Tibial artery (tissue), 4 donors: ENCODE data around the gene UGT1A6.

ENCODE experiments used
- DNase-seq, 2 donors: peaks; one replicate each; pipeline ENCODE4 v3.0.0-alpha.2; 2019
- H3K27ac ChIP-seq, 2 donors: fragments of 200-600 bp; sonication (generic) in 1 of 2; 1 replicate in 1 of 2; 2 replicates in 1 of 2; pipeline ENCODE4 v1.5.1; 2018 to 2019; ENCODE audit warnings: mild to moderate bottlenecking in 1 of 2
- H3K27me3 ChIP-seq, 2 donors: fragments of 200-600 bp; sonication (generic) in 1 of 2; one replicate each; pipeline versions ENCODE4 v1.5.1 to v1.6.0; 2016 to 2019
- H3K36me3 ChIP-seq, 3 donors: fragments of 200-600 bp; sonication (generic) in 2 of 3; one replicate each; pipeline ENCODE4 v1.5.1; 2016 to 2019; ENCODE audit warnings: mild to moderate bottlenecking in 2 of 3
- H3K4me1 ChIP-seq, 4 donors: fragments of 200-600 bp; sonication (generic) in 2 of 4; 1 replicate in 3 of 4; 2 replicates in 1 of 4; pipeline ENCODE4 v1.5.1; 2016 to 2019
- H3K4me3 ChIP-seq, 2 donors: fragments of 200-600 bp; sonication (generic) in 1 of 2; 1 replicate in 1 of 2; 2 replicates in 1 of 2; pipeline ENCODE4 v1.5.1; 2018 to 2019; ENCODE audit warnings: mild to moderate bottlenecking in 2 of 2
- H3K9me3 ChIP-seq, 3 donors: fragments of 200-600 bp; sonication (generic) in 1 of 3; one replicate each; pipeline ENCODE4 v1.5.1; 2016 to 2019
- intact Hi-C: fragments of 100-400 bp; cut with DNase I; formaldehyde crosslinking; loops from one replicate; pipeline ENCODE4 v1.15.0; 2023; ENCODE audit warnings: low total_unique reads
- TF ChIP-seq, protein P1 (sequence below), 2 experiments: fragments of 200-600 bp in 1 of 2; fragments of 450-650 bp in 1 of 2; IDR thresholded peaks; one replicate each; pipeline ENCODE4 v1.5.1; 2017 to 2019; ENCODE audit warnings: antibody characterized with exemption in 2 of 2, mild to moderate bottlenecking in 1 of 2, moderate library complexity in 1 of 2

Gene UGT1A6

DNA sequence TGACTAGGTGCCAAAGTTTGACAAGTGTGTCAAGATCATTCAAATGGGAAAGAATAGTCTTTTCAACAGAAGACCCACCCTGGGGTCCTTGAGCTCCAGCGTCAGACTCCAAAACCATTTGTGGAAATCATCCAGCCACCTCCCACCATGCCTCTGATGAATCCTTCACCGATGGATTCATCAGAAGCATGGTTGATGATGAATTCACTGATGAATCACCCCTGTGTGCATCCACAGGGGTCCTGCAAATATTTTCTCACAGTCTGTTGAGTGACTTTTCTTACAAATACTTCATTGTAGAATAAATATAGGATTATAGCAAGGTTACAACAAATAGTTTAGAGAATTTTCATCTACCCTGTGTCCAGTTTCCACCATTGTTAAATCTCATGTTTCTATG is 16.6 kb upstream of the UGT1A6 start:
- Histone ChIP-seq H3K27me3 (no peaks in the 10 kb centered on the region), H3K9me3 (no peaks in the 10 kb centered on the region), H3K36me3 (no peaks in the 10 kb centered on the region), H3K4me3 (no peak overlapping the region), H3K4me1 (no peaks in the 10 kb centered on the region), H3K27ac (no peak overlapping the region)
- intact Hi-C loops: no loop called here
- TF ChIP-seq, protein P1, sequence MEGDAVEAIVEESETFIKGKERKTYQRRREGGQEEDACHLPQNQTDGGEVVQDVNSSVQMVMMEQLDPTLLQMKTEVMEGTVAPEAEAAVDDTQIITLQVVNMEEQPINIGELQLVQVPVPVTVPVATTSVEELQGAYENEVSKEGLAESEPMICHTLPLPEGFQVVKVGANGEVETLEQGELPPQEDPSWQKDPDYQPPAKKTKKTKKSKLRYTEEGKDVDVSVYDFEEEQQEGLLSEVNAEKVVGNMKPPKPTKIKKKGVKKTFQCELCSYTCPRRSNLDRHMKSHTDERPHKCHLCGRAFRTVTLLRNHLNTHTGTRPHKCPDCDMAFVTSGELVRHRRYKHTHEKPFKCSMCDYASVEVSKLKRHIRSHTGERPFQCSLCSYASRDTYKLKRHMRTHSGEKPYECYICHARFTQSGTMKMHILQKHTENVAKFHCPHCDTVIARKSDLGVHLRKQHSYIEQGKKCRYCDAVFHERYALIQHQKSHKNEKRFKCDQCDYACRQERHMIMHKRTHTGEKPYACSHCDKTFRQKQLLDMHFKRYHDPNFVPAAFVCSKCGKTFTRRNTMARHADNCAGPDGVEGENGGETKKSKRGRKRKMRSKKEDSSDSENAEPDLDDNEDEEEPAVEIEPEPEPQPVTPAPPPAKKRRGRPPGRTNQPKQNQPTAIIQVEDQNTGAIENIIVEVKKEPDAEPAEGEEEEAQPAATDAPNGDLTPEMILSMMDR (IDR thresholded peaks at IDR 0.05): no peak
- no peak for DNase-seq

DNA sequence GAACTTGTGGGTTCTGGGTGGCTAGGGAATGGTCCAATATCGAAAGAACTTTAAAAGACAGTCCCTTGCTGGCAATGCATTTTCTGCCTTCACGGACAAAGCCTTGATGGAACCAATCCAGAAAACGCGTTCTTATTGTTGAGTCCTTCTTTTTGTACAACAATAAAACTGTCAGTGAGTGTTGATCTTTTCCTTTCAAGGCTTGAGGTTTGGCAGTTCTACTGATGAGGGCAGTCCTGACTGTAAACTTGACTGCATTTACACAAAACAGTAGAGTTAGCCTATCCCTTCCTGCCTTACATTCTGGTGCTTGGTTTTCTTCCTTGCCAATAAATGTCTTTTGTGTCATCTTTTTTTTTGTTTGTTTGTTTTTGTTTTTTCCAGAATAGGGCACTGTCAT is 13.5 kb upstream of the UGT1A6 start:
- Histone ChIP-seq H3K9me3 (no peaks in the 10 kb centered on the region), H3K4me1 (no peaks in the 10 kb centered on the region), H3K27ac (no peak overlapping the region), H3K4me3 (no peak overlapping the region), H3K27me3 (no peaks in the 10 kb centered on the region), H3K36me3 (no peaks in the 10 kb centered on the region)
- TF ChIP-seq, protein P1 (IDR thresholded peaks at IDR 0.05): no peak
- no peak for DNase-seq
- intact Hi-C loops: no loop called here

DNA sequence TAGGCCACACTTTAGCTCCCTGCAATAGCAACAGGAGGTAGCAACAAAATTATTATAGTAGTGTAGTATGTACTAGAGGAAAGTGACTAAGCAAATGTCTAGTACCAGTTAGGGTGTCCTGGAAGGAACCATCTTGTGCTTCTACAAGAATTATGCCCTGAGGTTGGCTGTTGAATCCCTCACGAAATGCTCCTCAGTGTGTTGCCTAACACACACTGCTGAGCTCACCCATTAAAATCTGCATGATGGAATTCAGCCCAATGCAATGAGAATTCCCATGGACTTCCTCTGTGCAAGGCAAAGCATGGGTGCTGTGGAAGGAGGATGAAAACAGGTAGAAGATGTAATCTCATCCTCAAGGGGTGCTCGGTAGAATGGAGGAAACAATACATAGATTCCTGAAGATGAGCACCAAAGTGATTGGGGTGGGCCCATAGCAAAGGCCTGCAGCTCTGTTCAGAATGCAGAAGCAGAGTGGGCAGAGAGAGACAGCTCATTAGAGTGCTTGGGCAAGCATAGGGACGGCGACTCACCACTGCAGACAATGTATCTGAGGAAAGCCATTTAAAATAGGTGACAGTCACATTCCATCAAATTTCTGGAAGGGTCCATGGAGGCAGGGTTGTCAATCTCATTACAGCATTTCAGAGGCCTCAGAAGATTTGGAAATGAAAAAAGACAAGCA is 12.2 kb upstream of the UGT1A6 start:
- DNase-seq: no peak
- TF ChIP-seq, protein P1 (IDR thresholded peaks at IDR 0.05): no peak
- intact Hi-C loops: no loop called here

DNA sequence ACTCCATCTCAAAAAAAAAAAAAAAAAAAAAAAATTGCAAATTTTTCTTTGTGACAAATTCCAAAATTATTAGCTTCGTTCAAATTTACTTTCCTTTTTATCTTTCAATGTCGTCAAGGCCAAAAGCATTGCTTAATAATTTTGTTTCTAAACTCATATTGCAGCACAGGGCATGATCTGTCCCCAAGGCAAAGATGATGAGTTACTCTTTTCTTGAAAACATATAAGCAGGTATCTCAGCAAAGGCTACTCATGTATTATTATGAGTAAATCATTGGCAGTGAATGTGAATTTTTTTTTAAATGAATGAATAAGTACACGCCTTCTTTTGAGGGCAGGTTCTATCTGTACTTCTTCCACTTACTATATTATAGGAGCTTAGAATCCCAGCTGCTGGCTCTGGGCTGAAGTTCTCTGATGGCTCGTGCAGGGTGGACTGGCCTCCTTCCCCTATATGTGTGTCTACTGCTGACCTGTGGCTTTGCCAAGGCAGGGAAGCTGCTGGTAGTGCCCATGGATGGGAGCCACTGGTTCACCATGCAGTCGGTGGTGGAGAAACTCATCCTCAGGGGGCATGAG is 11.1 kb upstream of the UGT1A6 start, which contains the start of gene UGT1A7:
Gene UGT1A7, plus strand, starts transcription at position 381 of the 579 bp plus-strand sequence. Its CDS starts 37 bp downstream, at position 418.
- H3K27me3 ChIP-seq: no peaks in the 10 kb centered on the region
- no peaks in the 10 kb centered on the region for H3K4me1 ChIP-seq
- no peak within 1 kb of the TSS for H3K4me3 ChIP-seq
- H3K27ac ChIP-seq: no peak within 1 kb of the TSS
- intact Hi-C loops: no loop called here
- H3K9me3 ChIP-seq: no peaks in the 10 kb centered on the region
- TF ChIP-seq, protein P1 (IDR thresholded peaks at IDR 0.05): no peak
- DNase-seq: no peak
- H3K36me3 ChIP-seq: no peaks in the 10 kb centered on the region

More for the DNA sequence above, 12.2 kb upstream of the UGT1A6 start:
- no peaks in the 10 kb centered on the region for H3K36me3 ChIP-seq
- no peak overlapping the region for H3K4me3 ChIP-seq
- no peaks in the 10 kb centered on the region for H3K9me3 ChIP-seq
- no peak overlapping the region for H3K27ac ChIP-seq
- H3K27me3 ChIP-seq: no peaks in the 10 kb centered on the region
- no peaks in the 10 kb centered on the region for H3K4me1 ChIP-seq

DNA sequence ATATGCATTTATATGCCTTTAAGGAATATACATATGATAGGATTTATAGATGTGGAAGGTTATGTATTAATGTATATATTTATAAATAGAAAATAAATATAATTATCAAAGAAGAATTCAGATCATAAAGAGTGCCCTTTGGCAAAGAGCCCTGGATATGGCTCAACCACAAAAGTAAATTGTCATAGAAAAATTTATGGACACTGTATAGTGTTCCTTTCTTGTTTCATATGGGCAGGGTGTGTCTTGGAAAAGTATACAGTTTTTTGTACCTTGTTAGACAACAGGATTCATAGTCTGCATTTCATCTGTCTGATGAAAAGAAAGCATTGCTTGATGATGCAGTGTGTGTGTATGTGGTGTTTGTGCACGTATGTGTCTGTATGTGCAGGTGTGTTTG is 8.1 kb upstream of the UGT1A6 start:
- Histone ChIP-seq H3K27me3 (no peaks in the 10 kb centered on the region), H3K9me3 (no peaks in the 10 kb centered on the region), H3K36me3 (no peaks in the 10 kb centered on the region), H3K4me1 (no peaks in the 10 kb centered on the region), H3K4me3 (no peak overlapping the region), H3K27ac (no peak overlapping the region)
- TF ChIP-seq, protein P1 (IDR thresholded peaks at IDR 0.05): no peak
- intact Hi-C loops: no loop called here
- no peak for DNase-seq
